Transverse colon (tissue), 4 donors: Measurements from ENCODE around the gene RXFP1. TPM values are rescaled to one million over a fixed set of nuclear protein-coding genes. Genes with fewer than 3 reads are reported as not detected.

Experiments used
- DNase-seq: peaks from one replicate; pipeline ENCODE4 v3.0.0-alpha.2; 2019
- H3K27ac ChIP-seq, 4 donors: fragments of 200-600 bp; sonication (generic); 2 replicates each; pipeline ENCODE4 v1.5.1; 2016 to 2018; ENCODE audit warnings: inconsistent platforms in 4 of 4
- H3K27me3 ChIP-seq: fragments of 200-600 bp; sonication (generic); 2 replicates; pipeline ENCODE4 v1.5.1; 2017; ENCODE audit warnings: inconsistent platforms
- H3K36me3 ChIP-seq, 4 donors: fragments of 200-600 bp; sonication (generic); 2 replicates each; pipeline ENCODE4 v1.5.1; 2017 to 2019; ENCODE audit warnings: inconsistent platforms in 4 of 4
- H3K4me1 ChIP-seq, 4 donors: fragments of 200-600 bp; sonication (generic); 2 replicates each; pipeline ENCODE4 v1.5.1; 2017 to 2020; ENCODE audit warnings: inconsistent platforms in 4 of 4
- H3K4me3 ChIP-seq, 4 donors: fragments of 200-600 bp; sonication (generic); 1 replicate in 1 of 4; 2 replicates in 3 of 4; pipeline versions ENCODE4 v1.5.1 to v1.6.1; 2017 to 2019; ENCODE audit warnings: inconsistent platforms in 4 of 4
- H3K9me3 ChIP-seq, 2 donors: fragments of 200-600 bp; sonication (generic); 2 replicates each; pipeline ENCODE4 v1.5.1; 2017 to 2019; ENCODE audit warnings: inconsistent platforms in 2 of 2
- EP300 ChIP-seq: sonication (generic); formaldehyde crosslinking; IDR thresholded peaks from one replicate; pipeline ENCODE4 v1.6.1; 2017; ENCODE audit warnings: antibody characterized with exemption, low read depth
- POLR2A ChIP-seq: fragments of 450-650 bp; IDR thresholded peaks from one replicate; pipeline ENCODE4 v1.6.1; 2016; ENCODE audit warnings: antibody characterized with exemption, mild to moderate bottlenecking, moderate library complexity
- POLR2AphosphoS5 ChIP-seq, 3 donors: sonication (generic); formaldehyde crosslinking; IDR thresholded peaks; one replicate each; pipeline ENCODE4 v1.6.1; 2016; ENCODE audit warnings: antibody characterized with exemption in 3 of 3
- WGBS, 2 donors: methylation state at CpG; one replicate each; pipeline ENCODE4 v1.1.5; 2018; ENCODE audit warnings: low coverage in 1 of 2; 5-methylcytosine and 5-hydroxymethylcytosine counted together
- in situ Hi-C, 4 donors: fragments of 200-750 bp; cut with MboI; loops; one replicate each; pipeline versions ENCODE4 v1.15.0 to v1.15.1; 2017; ENCODE audit warnings: low sequenced_read_pairs in 3 of 4, low pct_ligation_motif_present in 1 of 4, low pct_unique_long_range_greater_than_20kb in 1 of 4
- intact Hi-C: fragments of 100-400 bp; cut with DNase I; formaldehyde crosslinking; loops from one replicate; pipeline ENCODE4 v1.15.1; 2023; ENCODE audit warnings: low total_unique reads
- total RNA-seq, 4 donors: library from RNA; depleted of rRNA; stranded (reverse); fragments of >200 nt; gene quantifications; one replicate each; pipeline ENCODE4 v1.1.0, GENCODE V29; 2016
- TF ChIP-seq, protein P1 (sequence below), 5 experiments: fragments of 200-600 bp in 3 of 5; fragments of 450-650 bp in 2 of 5; sonication (generic) in 3 of 5; IDR thresholded peaks; 1 replicate in 2 of 5; 2 replicates in 3 of 5; pipeline ENCODE4 v1.5.1; 2016 to 2017; ENCODE audit warnings: antibody characterized with exemption in 5 of 5, inconsistent platforms in 3 of 5, mild to moderate bottlenecking in 2 of 5, moderate library complexity in 1 of 5

The RXFP1 gene
- total RNA-seq, 4 donors from 2014 or later = 0.16 TPM; not detected in 3

- 62 to 63% methylated on average over 3 to 4 of the region's 4 CpGs for WGBS, 2 donors
- no peaks in the 10 kb centered on the region for H3K27me3 ChIP-seq
- no peak overlapping the region for H3K27ac ChIP-seq
- DNase-seq = no peak
- TF ChIP-seq POLR2AphosphoS5 (IDR thresholded peaks at IDR 0.05) (no peak), POLR2A (no peak)
- TF ChIP-seq, protein P1, sequence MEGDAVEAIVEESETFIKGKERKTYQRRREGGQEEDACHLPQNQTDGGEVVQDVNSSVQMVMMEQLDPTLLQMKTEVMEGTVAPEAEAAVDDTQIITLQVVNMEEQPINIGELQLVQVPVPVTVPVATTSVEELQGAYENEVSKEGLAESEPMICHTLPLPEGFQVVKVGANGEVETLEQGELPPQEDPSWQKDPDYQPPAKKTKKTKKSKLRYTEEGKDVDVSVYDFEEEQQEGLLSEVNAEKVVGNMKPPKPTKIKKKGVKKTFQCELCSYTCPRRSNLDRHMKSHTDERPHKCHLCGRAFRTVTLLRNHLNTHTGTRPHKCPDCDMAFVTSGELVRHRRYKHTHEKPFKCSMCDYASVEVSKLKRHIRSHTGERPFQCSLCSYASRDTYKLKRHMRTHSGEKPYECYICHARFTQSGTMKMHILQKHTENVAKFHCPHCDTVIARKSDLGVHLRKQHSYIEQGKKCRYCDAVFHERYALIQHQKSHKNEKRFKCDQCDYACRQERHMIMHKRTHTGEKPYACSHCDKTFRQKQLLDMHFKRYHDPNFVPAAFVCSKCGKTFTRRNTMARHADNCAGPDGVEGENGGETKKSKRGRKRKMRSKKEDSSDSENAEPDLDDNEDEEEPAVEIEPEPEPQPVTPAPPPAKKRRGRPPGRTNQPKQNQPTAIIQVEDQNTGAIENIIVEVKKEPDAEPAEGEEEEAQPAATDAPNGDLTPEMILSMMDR (IDR thresholded peaks at IDR 0.05) = no peak
- no peaks in the 10 kb centered on the region for H3K4me1 ChIP-seq
- in situ Hi-C loops (no loop called here), intact Hi-C loops (no loop called here)
- no peak overlapping the region for H3K4me3 ChIP-seq
- H3K36me3 ChIP-seq = no peaks in the 10 kb centered on the region
- H3K9me3 ChIP-seq = no peaks in the 10 kb centered on the region
Measured at GRCh38 chr4:158538911-158539310, 17.2 kb downstream of the RXFP1 start.

GRCh38 chr4:158540125-158540907, 18.6 kb downstream of the RXFP1 start:
- WGBS, 2 donors = 70 to 90% methylated on average over 5 to 9 of the region's 9 CpGs
- no peaks in the 10 kb centered on the region for H3K9me3 ChIP-seq
- TF ChIP-seq EP300 = no peak
- TF ChIP-seq, protein P1 (IDR thresholded peaks at IDR 0.05) = no peak
- H3K27me3 ChIP-seq = no peaks in the 10 kb centered on the region
- DNase-seq = no peak
- no peak overlapping the region for H3K27ac ChIP-seq
- H3K36me3 ChIP-seq = no peaks in the 10 kb centered on the region
- intact Hi-C loops (no loop called here), in situ Hi-C loops (no loop called here)
- no peaks in the 10 kb centered on the region for H3K4me1 ChIP-seq
- H3K4me3 ChIP-seq = no peak overlapping the region

DNA sequence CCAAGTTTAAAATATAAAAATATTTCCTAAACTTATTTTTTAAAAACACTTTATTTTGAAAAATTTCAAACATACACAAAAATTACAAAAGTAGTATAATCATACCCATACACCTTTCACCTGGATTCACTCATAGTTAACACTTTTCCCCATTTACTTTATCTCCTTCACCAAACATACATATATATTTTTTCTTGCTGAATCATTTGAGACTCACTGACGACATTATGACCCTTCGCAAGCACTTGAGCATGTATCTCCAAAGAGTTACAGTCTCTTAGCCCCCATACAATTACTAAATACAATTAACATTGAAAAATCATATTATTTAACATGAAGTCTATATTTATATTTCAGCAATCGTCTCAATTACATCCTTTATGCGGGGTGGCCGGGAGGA, 19.8 kb downstream of the RXFP1 start:
- in situ Hi-C loops = no loop called here
- H3K27ac ChIP-seq = no peak overlapping the region

DNA sequence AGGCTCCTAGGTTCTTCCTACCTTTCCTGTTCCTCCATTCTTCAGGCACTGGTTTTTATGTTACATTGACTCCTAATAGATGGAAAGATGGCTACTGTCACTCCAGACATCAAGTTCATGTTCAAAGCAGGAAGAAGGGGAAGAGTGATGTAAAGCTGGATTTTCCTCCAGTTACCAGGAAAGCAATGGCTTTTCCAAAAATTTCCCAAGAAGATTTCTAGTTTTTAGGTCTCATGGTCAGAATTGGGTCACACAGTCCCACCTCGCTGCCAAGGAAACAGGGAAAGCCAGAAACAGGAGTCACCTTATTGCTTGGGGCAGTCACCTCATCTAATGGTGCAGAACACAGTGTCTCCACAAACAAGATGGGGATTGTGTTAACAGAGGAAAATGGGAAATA, 21.5 kb downstream of the RXFP1 start:
- no peaks in the 10 kb centered on the region for H3K4me1 ChIP-seq
- WGBS, 2 donors = 84% methylated on average over 1 of the region's 1 CpG; no CpG with 5 or more reads in 1 of the 2 donors
- DNase-seq = no peak
- H3K36me3 ChIP-seq = no peaks in the 10 kb centered on the region
- H3K4me3 ChIP-seq = no peak overlapping the region
- H3K27me3 ChIP-seq = no peaks in the 10 kb centered on the region
- in situ Hi-C loops (no loop called here), intact Hi-C loops (no loop called here)
- H3K27ac ChIP-seq = no peak overlapping the region
- no peak for TF ChIP-seq EP300
- TF ChIP-seq POLR2AphosphoS5 (IDR thresholded peaks at IDR 0.05) = no peak
- TF ChIP-seq, protein P1 (IDR thresholded peaks at IDR 0.05) = no peak
- TF ChIP-seq POLR2A = no peak
- H3K9me3 ChIP-seq = no peaks in the 10 kb centered on the region

More for the DNA sequence above, 19.8 kb downstream of the RXFP1 start:
- Histone ChIP-seq H3K4me1 (no peaks in the 10 kb centered on the region), H3K27me3 (no peaks in the 10 kb centered on the region), H3K36me3 (no peaks in the 10 kb centered on the region), H3K9me3 (no peaks in the 10 kb centered on the region), H3K4me3 (no peak overlapping the region)
- WGBS, 2 donors = 80 to 90% methylated on average over 5 of the region's 5 CpGs
- TF ChIP-seq EP300 = no peak
- TF ChIP-seq, protein P1 (IDR thresholded peaks at IDR 0.05) = no peak
- TF ChIP-seq POLR2A = no peak
- no peak for TF ChIP-seq POLR2AphosphoS5 (IDR thresholded peaks at IDR 0.05)
- DNase-seq = no peak
- intact Hi-C loops = no loop called here
